DND-41 (cell line): ENCODE data around the gene DCLK3.

Experiments used
- ATAC-seq: fragments of 200-7000 bp; cut with Tn5 transposase; 3 replicates; pipeline ENCODE4 v1.9.1; 2021; ENCODE audit warnings: low read depth; ENCODE audit not compliant: insufficient read depth
- DNase-seq: peaks from one replicate; pipeline ENCODE4 v3.0.0-alpha.2; 2020
- H2AFZ ChIP-seq: 2 replicates; pipeline ENCODE4 v1.6.0; 2012; ENCODE audit warnings: low read depth, low read length
- H3K27ac ChIP-seq: 2 replicates; pipeline ENCODE4 v1.5.1; 2012; ENCODE audit warnings: low read length, inconsistent platforms
- H3K27me3 ChIP-seq: fragments of 200-600 bp; sonication (generic); 2 replicates; pipeline ENCODE4 v1.6.0; 2012; ENCODE audit warnings: low read length, mild to moderate bottlenecking, inconsistent platforms; ENCODE audit not compliant: insufficient read depth, poor library complexity
- H3K36me3 ChIP-seq: 2 replicates; pipeline ENCODE4 v1.5.1; 2012; ENCODE audit warnings: low read length, inconsistent platforms; ENCODE audit not compliant: insufficient read depth
- H3K4me1 ChIP-seq: 2 replicates; pipeline ENCODE4 v1.5.1; 2012; ENCODE audit warnings: mild to moderate bottlenecking, low read length; ENCODE audit not compliant: insufficient read depth
- H3K4me2 ChIP-seq: 2 replicates; pipeline ENCODE4 v1.6.0; 2012; ENCODE audit warnings: mild to moderate bottlenecking, moderate library complexity, low read length, inconsistent platforms; ENCODE audit not compliant: insufficient read depth
- H3K4me3 ChIP-seq, 2 experiments: fragments of 200-600 bp in 1 of 2; shearing (Covaris generic) in 1 of 2; 2 replicates each; pipeline ENCODE4 v1.5.1; 2012 to 2016; ENCODE audit warnings: inconsistent platforms in 2 of 2, low read length in 2 of 2, mild to moderate bottlenecking in 2 of 2, low read depth in 1 of 2, moderate library complexity in 1 of 2
- H3K79me2 ChIP-seq: 2 replicates; pipeline ENCODE4 v1.6.0; 2012; ENCODE audit warnings: low read length, inconsistent platforms; ENCODE audit not compliant: insufficient read depth
- H3K9ac ChIP-seq: 2 replicates; pipeline ENCODE4 v1.6.0; 2012; ENCODE audit warnings: low read depth, mild to moderate bottlenecking, inconsistent platforms, low read length, moderate library complexity
- H3K9me3 ChIP-seq: 2 replicates; pipeline ENCODE4 v1.5.1; 2012; ENCODE audit warnings: low read length, moderate library complexity, mild to moderate bottlenecking, inconsistent platforms; ENCODE audit not compliant: insufficient read depth, severe bottlenecking
- H4K20me1 ChIP-seq: 2 replicates; pipeline ENCODE4 v1.6.0; 2012; ENCODE audit warnings: low read length; ENCODE audit not compliant: insufficient read depth
- CTCF ChIP-seq: IDR thresholded peaks from 2 replicates; pipeline ENCODE4 v1.5.1; 2012; ENCODE audit warnings: borderline replicate concordance, low read length, moderate library complexity, mild to moderate bottlenecking; ENCODE audit not compliant: poor library complexity, severe bottlenecking; ENCODE audit errors: extremely low read depth
- EZH2 ChIP-seq: IDR thresholded peaks from 3 replicates; pipeline ENCODE4 v1.6.1; 2012; ENCODE audit warnings: borderline replicate concordance, low read depth, mild to moderate bottlenecking, moderate library complexity, low read length, inconsistent platforms; ENCODE audit not compliant: severe bottlenecking

The DCLK3 gene

GRCh38 chr3:36710606-36711005 is 53.7 kb downstream of the DCLK3 start:
- Histone ChIP-seq H3K27ac (no peak overlapping the region), H3K79me2 (no peaks in the 10 kb centered on the region), H4K20me1 (no peaks in the 10 kb centered on the region), H3K9ac (no peak overlapping the region), H3K9me3 (no peaks in the 10 kb centered on the region), H3K36me3 (no peaks in the 10 kb centered on the region), H3K4me2 (no peak overlapping the region), H3K4me3 (no peak overlapping the region), H3K27me3 (no peaks in the 10 kb centered on the region), H3K4me1 (peaks cover 5% of the 10 kb centered on the region), H2AFZ (no peak overlapping the region)
- TF ChIP-seq EZH2 (no peak), CTCF (no peak)
- ATAC-seq = no peak
- DNase-seq = no peak

GRCh38 chr3:36709826-36710365 is 54.5 kb downstream of the DCLK3 start:
- Histone ChIP-seq H3K27me3 (no peaks in the 10 kb centered on the region), H3K36me3 (no peaks in the 10 kb centered on the region), H3K4me1 (peaks cover 5% of the 10 kb centered on the region), H3K27ac (no peak overlapping the region), H3K9ac (no peak overlapping the region), H3K4me2 (no peak overlapping the region), H3K9me3 (no peaks in the 10 kb centered on the region), H4K20me1 (no peaks in the 10 kb centered on the region), H2AFZ (no peak overlapping the region), H3K4me3 (no peak overlapping the region), H3K79me2 (no peaks in the 10 kb centered on the region)
- no peak for DNase-seq
- TF ChIP-seq CTCF (no peak), EZH2 (no peak)
- no peak for ATAC-seq

- no peak for DNase-seq
- ATAC-seq = peak; percentile 66
- H2AFZ ChIP-seq = no peak overlapping the region
- H3K79me2 ChIP-seq = no peaks in the 10 kb centered on the region
- no peaks in the 10 kb centered on the region for H3K36me3 ChIP-seq
- H3K27me3 ChIP-seq = no peaks in the 10 kb centered on the region
- H3K4me3 ChIP-seq = no peak overlapping the region
- no peaks in the 10 kb centered on the region for H3K9me3 ChIP-seq
- no peak for TF ChIP-seq CTCF
- TF ChIP-seq EZH2 = no peak
- no peaks in the 10 kb centered on the region for H4K20me1 ChIP-seq
- H3K27ac ChIP-seq = no peak overlapping the region
- no peak overlapping the region for H3K9ac ChIP-seq
- H3K4me1 ChIP-seq = peaks cover 5% of the 10 kb centered on the region
- H3K4me2 ChIP-seq = no peak overlapping the region
Observed at GRCh38 chr3:36709281-36709680, 55.1 kb downstream of the DCLK3 start.
